Body of pancreas (tissue), 4 donors: ENCODE results near the gene CCL20. TPM values are rescaled to one million over a fixed set of nuclear protein-coding genes. Genes with fewer than 3 reads are reported as not detected.

Source experiments
- ATAC-seq: fragments of 150-250 bp; one replicate; pipeline ENCODE4 v1.9.1; 2016
- DNase-seq, 4 donors: peaks; one replicate each; pipeline ENCODE4 v3.0.0-alpha.2; 2019
- H3K27ac ChIP-seq, 4 donors: fragments of 200-600 bp; sonication (generic); 1 replicate in 3 of 4; 2 replicates in 1 of 4; pipeline versions ENCODE4 v1.5.1 to v1.6.1; 2016 to 2019; ENCODE audit warnings: mild to moderate bottlenecking in 1 of 4, mixed read lengths in 1 of 4, moderate library complexity in 1 of 4
- H3K27me3 ChIP-seq, 2 donors: fragments of 200-600 bp; sonication (generic); one replicate each; pipeline ENCODE4 v1.6.0; 2016; ENCODE audit warnings: mild to moderate bottlenecking in 1 of 2
- H3K36me3 ChIP-seq, 2 donors: fragments of 200-600 bp; sonication (generic); replicated peaks in 1 of 2; 2 replicates each; pipeline ENCODE4 v1.5.1; 2016; ENCODE audit warnings: low read depth in 2 of 2; ENCODE audit not compliant: insufficient read depth in 1 of 2
- H3K4me1 ChIP-seq: fragments of 200-600 bp; sonication (generic); one replicate; pipeline ENCODE4 v1.6.0; 2016
- H3K4me3 ChIP-seq, 2 donors: fragments of 200-600 bp; sonication (generic); 1 replicate in 1 of 2; 2 replicates in 1 of 2; pipeline ENCODE4 v1.5.1; 2016 to 2019
- H3K9me3 ChIP-seq, 3 donors: fragments of 200-600 bp; sonication (generic); 1 replicate in 2 of 3; 2 replicates in 1 of 3; pipeline ENCODE4 v1.5.1; 2016
- CTCF ChIP-seq, 7 experiments: fragments of 450-650 bp in 4 of 7; fragments of 200-600 bp in 3 of 7; sonication (generic) in 3 of 7; IDR thresholded peaks; one replicate each; pipeline ENCODE4 v1.5.1; 2016 to 2019; ENCODE audit warnings: antibody characterized with exemption in 7 of 7
- POLR2A ChIP-seq, 3 donors: fragments of 450-650 bp; IDR thresholded peaks; one replicate each; pipeline ENCODE4 v1.6.1; 2016; ENCODE audit warnings: antibody characterized with exemption in 3 of 3, mild to moderate bottlenecking in 2 of 3
- WGBS, 2 donors: methylation state at CpG; one replicate each; pipeline ENCODE4 v1.1.5; 2017; 5-methylcytosine and 5-hydroxymethylcytosine counted together
- intact Hi-C: fragments of 100-400 bp; cut with DNase I; formaldehyde crosslinking; loops from one replicate; pipeline ENCODE4 v1.15.1; 2023
- total RNA-seq, 2 donors: library from RNA; depleted of rRNA; stranded (reverse); fragments of >200 nt; gene quantifications; one replicate each; pipeline ENCODE4 v1.1.0, GENCODE V29; 2016

Gene CCL20
- total RNA-seq, 2 donors from 2014 or later = 2.6 TPM; not detected in 1

GRCh38 chr2:227780981-227781615 lies 32.5 kb upstream of the CCL20 start:
- ATAC-seq (no peak), DNase-seq (no peak)
- no peaks in the 10 kb centered on the region for H3K4me1 ChIP-seq
- no peaks in the 10 kb centered on the region for H3K36me3 ChIP-seq
- H3K4me3 ChIP-seq = no peak overlapping the region
- H3K27me3 ChIP-seq = no peaks in the 10 kb centered on the region
- H3K9me3 ChIP-seq = no peaks in the 10 kb centered on the region
- no peak overlapping the region for H3K27ac ChIP-seq
- whole genome bisulfite sequencing, 2 donors = 45 to 50% methylated on average over 14 of the region's 14 CpGs
- no peak for TF ChIP-seq POLR2A (IDR thresholded peaks at IDR 0.05)
- TF ChIP-seq CTCF (IDR thresholded peaks at IDR 0.05) = no peak
- intact Hi-C loops = no loop called here

DNA sequence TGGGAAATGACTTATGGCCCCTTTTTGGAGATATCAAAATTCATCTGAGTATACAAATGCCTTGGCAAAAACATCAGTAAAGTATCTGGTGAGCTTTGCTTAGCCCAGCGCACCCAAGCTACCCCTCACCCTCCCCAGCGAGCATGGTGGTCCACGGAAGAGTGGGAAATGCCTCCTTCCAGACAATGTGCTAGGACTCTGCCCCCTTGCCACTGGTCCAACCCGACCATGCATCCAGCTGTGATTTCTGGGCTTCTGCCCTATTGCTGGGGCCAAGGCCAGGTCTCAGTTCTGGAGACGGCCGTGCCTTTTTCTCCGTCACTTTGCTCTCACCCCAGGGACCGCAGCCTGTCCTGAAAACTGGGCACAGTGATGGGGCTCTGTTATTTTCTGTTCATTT lies 31.8 kb upstream of the CCL20 start:
- ATAC-seq (no peak), DNase-seq (no peak)
- WGBS, 2 donors = 68 to 76% methylated on average over 8 of the region's 8 CpGs
- H3K4me3 ChIP-seq = no peak overlapping the region
- H3K27me3 ChIP-seq = no peaks in the 10 kb centered on the region
- intact Hi-C loops = no loop called here
- no peaks in the 10 kb centered on the region for H3K36me3 ChIP-seq
- no peak overlapping the region for H3K27ac ChIP-seq
- TF ChIP-seq POLR2A (IDR thresholded peaks at IDR 0.05) = no peak
- no peak for TF ChIP-seq CTCF (IDR thresholded peaks at IDR 0.05)
- H3K9me3 ChIP-seq = no peaks in the 10 kb centered on the region
- H3K4me1 ChIP-seq = no peaks in the 10 kb centered on the region

DNA sequence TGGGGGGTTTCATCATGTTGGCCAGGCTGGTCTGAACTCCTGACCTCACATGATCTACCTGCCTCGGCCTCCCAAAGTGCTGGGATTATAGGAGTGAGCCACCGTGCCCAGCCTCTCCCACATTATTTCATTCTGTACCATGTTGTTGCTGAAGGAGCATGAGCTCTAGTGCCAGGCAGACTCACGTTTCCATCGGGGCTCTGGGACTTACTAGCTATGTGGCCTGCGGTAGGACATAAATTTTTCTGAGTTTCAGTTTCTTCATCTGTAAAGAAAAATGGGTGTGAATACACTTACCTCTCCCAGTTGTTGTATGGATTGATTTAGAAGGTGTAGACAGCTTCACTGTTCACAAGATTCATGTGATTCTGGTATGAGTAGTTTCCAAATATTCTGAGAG lies 30.8 kb upstream of the CCL20 start:
- H3K4me3 ChIP-seq = no peak overlapping the region
- H3K9me3 ChIP-seq = no peaks in the 10 kb centered on the region
- H3K36me3 ChIP-seq = no peaks in the 10 kb centered on the region
- DNase-seq (no peak), ATAC-seq (no peak)
- intact Hi-C loops = no loop called here
- no peak overlapping the region for H3K27ac ChIP-seq
- no peaks in the 10 kb centered on the region for H3K27me3 ChIP-seq
- 78 to 79% methylated on average over 5 of the region's 5 CpGs for WGBS, 2 donors
- no peaks in the 10 kb centered on the region for H3K4me1 ChIP-seq
- no peak for TF ChIP-seq POLR2A (IDR thresholded peaks at IDR 0.05)

- H3K27me3 ChIP-seq = no peaks in the 10 kb centered on the region
- TF ChIP-seq POLR2A (IDR thresholded peaks at IDR 0.05) = no peak
- no peak for TF ChIP-seq CTCF (IDR thresholded peaks at IDR 0.05)
- no peak overlapping the region for H3K4me3 ChIP-seq
- intact Hi-C loops = no loop called here
- no peaks in the 10 kb centered on the region for H3K4me1 ChIP-seq
- WGBS, 2 donors = 68 to 72% methylated on average over 12 of the region's 12 CpGs
- H3K36me3 ChIP-seq = no peaks in the 10 kb centered on the region
- ATAC-seq (no peak), DNase-seq (no peak)
- H3K9me3 ChIP-seq = no peaks in the 10 kb centered on the region
- H3K27ac ChIP-seq = no peak overlapping the region
These were observed 30.1 kb upstream of the CCL20 start for GRCh38 chr2:227783404-227784138.

DNA sequence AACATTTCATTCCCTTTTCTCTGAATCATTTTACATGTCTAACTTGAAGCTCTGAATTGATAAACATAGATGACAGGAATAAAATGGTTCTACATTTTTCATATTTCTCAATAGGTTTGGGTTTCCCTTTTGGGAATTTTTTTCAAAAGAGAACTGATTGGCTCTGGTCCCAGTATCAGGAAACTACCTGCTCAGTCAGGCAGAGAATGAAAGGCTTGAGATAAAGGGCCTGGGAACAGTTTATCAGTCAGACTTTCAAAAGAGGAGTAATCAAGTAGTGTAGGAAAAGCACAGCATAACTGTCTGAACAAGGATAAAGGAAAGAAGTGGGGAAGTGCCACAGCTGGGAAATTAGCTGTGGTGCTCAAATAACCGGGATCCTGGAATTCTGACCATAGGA lies 28.3 kb upstream of the CCL20 start:
- H3K9me3 ChIP-seq = no peaks in the 10 kb centered on the region
- H3K4me1 ChIP-seq = no peaks in the 10 kb centered on the region
- H3K4me3 ChIP-seq = no peak overlapping the region
- H3K27ac ChIP-seq = peak overlapping the region in 2 of 4 donors; percentile 13 to 47
- intact Hi-C loops = no loop called here
- WGBS, 2 donors = 35 to 41% methylated on average over 1 of the region's 1 CpG
- ATAC-seq (peak; percentile 40), DNase-seq (no peak)
- no peaks in the 10 kb centered on the region for H3K36me3 ChIP-seq
- no peaks in the 10 kb centered on the region for H3K27me3 ChIP-seq
- TF ChIP-seq CTCF (IDR thresholded peaks at IDR 0.05) (no peak), POLR2A (IDR thresholded peaks at IDR 0.05) (no peak)
